ENCODE data around the gene GPR161. TPM values are rescaled to one million over a fixed set of nuclear protein-coding genes. Genes with fewer than 3 reads are reported as not detected.
"Not testable (repeated sequence)": the region's sequence is repeated elsewhere in the genome, so short reads cannot be mapped to it uniquely, and the experiment has no call there.

Gene GPR161
- total RNA-seq, 4 donors from 2014 or later: 1.4 to 3.2 (median 2.3) TPM

- intact Hi-C loops (cut with DNase I): no loop called here
- WGBS, 2 donors: 91 to 93% methylated on average over 3 of the region's 3 CpGs
Measured at GRCh38 chr1:168065506-168065905, 71.2 kb downstream of the GPR161 start.

GRCh38 chr1:168064216-168064615, 72.5 kb downstream of the GPR161 start:
- intact Hi-C loops (cut with DNase I): no loop called here
- TF ChIP-seq CTCF (IDR thresholded peaks at IDR 0.05) (no peak), POLR2A (IDR thresholded peaks at IDR 0.05) (no peak)
- no peaks in the 10 kb centered on the region for H3K9me3 ChIP-seq
- no peaks in the 10 kb centered on the region for H3K4me1 ChIP-seq
- no peak for DNase-seq
- no peak overlapping the region for H3K4me3 ChIP-seq (replicated peaks in 1 of 3)
- H3K27ac ChIP-seq: no peak overlapping the region
- H3K27me3 ChIP-seq: no peaks in the 10 kb centered on the region
- peaks cover 0 to 19% of the 10 kb centered on the region in 2 donors for H3K36me3 ChIP-seq
- WGBS, 2 donors: 95 to 100% methylated on average over 1 of the region's 1 CpG

More at GRCh38 chr1:168065506-168065905, 71.2 kb downstream of the GPR161 start:
- Histone ChIP-seq H3K36me3 (peaks cover 0 to 20% of the 10 kb centered on the region in 2 donors), H3K4me3 (replicated peaks in 1 of 3) (no peak overlapping the region), H3K27me3 (no peaks in the 10 kb centered on the region), H3K27ac (no peak overlapping the region), H3K9me3 (no peaks in the 10 kb centered on the region), H3K4me1 (no peaks in the 10 kb centered on the region)
- no peak for DNase-seq
- TF ChIP-seq CTCF (IDR thresholded peaks at IDR 0.05) (no peak), POLR2A (IDR thresholded peaks at IDR 0.05) (no peak)

GRCh38 chr1:168057921-168058320, 78.8 kb downstream of the GPR161 start:
- no peaks in the 10 kb centered on the region for H3K27me3 ChIP-seq
- H3K36me3 ChIP-seq: no peaks in the 10 kb centered on the region
- no peak overlapping the region for H3K4me3 ChIP-seq (replicated peaks in 1 of 3)
- intact Hi-C loops (cut with DNase I): no loop called here
- 98 to 99% methylated on average over 2 of the region's 2 CpGs for WGBS, 2 donors
- DNase-seq: no peak
- H3K4me1 ChIP-seq: no peaks in the 10 kb centered on the region
- H3K9me3 ChIP-seq: no peaks in the 10 kb centered on the region
- TF ChIP-seq POLR2A (IDR thresholded peaks at IDR 0.05) (no peak), CTCF (IDR thresholded peaks at IDR 0.05) (no peak)
- H3K27ac ChIP-seq: no peak overlapping the region

GRCh38 chr1:168057355-168057754, 79.4 kb downstream of the GPR161 start:
- H3K27me3 ChIP-seq: no peaks in the 10 kb centered on the region
- TF ChIP-seq CTCF (IDR thresholded peaks at IDR 0.05): no peak
- TF ChIP-seq POLR2A (IDR thresholded peaks at IDR 0.05): no peak
- H3K9me3 ChIP-seq: no peaks in the 10 kb centered on the region
- no peak overlapping the region for H3K27ac ChIP-seq
- no peak for DNase-seq
- H3K4me1 ChIP-seq: no peaks in the 10 kb centered on the region
- intact Hi-C loops (cut with DNase I): no loop called here
- H3K4me3 ChIP-seq (replicated peaks in 1 of 3): no peak overlapping the region
- WGBS, 2 donors: 94 to 98% methylated on average over 1 of the region's 1 CpG
- no peaks in the 10 kb centered on the region for H3K36me3 ChIP-seq

GRCh38 chr1:168056152-168056551, 80.6 kb downstream of the GPR161 start:
- intact Hi-C loops (cut with DNase I); H3K27ac ChIP-seq; H3K4me3 ChIP-seq (replicated peaks in 1 of 3); H3K27me3 ChIP-seq; H3K36me3 ChIP-seq; H3K4me1 ChIP-seq; H3K9me3 ChIP-seq; DNase-seq: not testable (repeated sequence)
- WGBS, 2 donors: 35 to 86% methylated on average over 9 to 35 of the region's 35 CpGs

GRCh38 chr1:168054117-168054516, 82.6 kb downstream of the GPR161 start:
- Histone ChIP-seq H3K9me3 (no peaks in the 10 kb centered on the region), H3K27ac (no peak overlapping the region), H3K27me3 (no peaks in the 10 kb centered on the region), H3K36me3 (no peaks in the 10 kb centered on the region), H3K4me3 (replicated peaks in 1 of 3) (no peak overlapping the region), H3K4me1 (no peaks in the 10 kb centered on the region)
- DNase-seq: no peak
- intact Hi-C loops (cut with DNase I): no loop called here
- no peak for TF ChIP-seq CTCF (IDR thresholded peaks at IDR 0.05)
- no peak for TF ChIP-seq POLR2A (IDR thresholded peaks at IDR 0.05)
- WGBS, 2 donors: 81 to 88% methylated on average over 3 of the region's 3 CpGs
